GM12865 (cell line): ENCODE measurements around the gene LCP2.
"Not testable (repeated sequence)": the region's sequence is repeated elsewhere in the genome, so short reads cannot be mapped to it uniquely, and the experiment has no call there.

Source experiments
- DNase-seq: peaks from one replicate; pipeline ENCODE4 v3.0.0; 2010; ENCODE audit warnings: low read depth
- H3K4me3 ChIP-seq: 2 replicates; pipeline ENCODE4 v1.5.1; 2011; ENCODE audit warnings: mild to moderate bottlenecking, low read depth, low read length, control low read depth
- CTCF ChIP-seq: IDR thresholded peaks from 2 replicates; pipeline ENCODE4 v1.5.1; 2011; ENCODE audit warnings: low read length, control low read depth, low read depth, inconsistent platforms; ENCODE audit not compliant: insufficient read depth; ENCODE audit errors: missing control alignments

LCP2 gene

GRCh38 chr5:170246126-170246870, 51.3 kb downstream of the LCP2 start:
- DNase-seq, result no peak
- no peak for TF ChIP-seq CTCF
- no peak overlapping the region for H3K4me3 ChIP-seq

- not testable (repeated sequence) for DNase-seq, H3K4me3 ChIP-seq
Observed at GRCh38 chr5:170245436-170245835, 52.1 kb downstream of the LCP2 start.

GRCh38 chr5:170238456-170239196, 59.0 kb downstream of the LCP2 start:
- no peak for TF ChIP-seq CTCF
- H3K4me3 ChIP-seq, result no peak overlapping the region
- no peak for DNase-seq

- DNase-seq, result no peak
- no peak for TF ChIP-seq CTCF
- H3K4me3 ChIP-seq, result no peak overlapping the region
Observed at GRCh38 chr5:170235876-170236864, 61.4 kb downstream of the LCP2 start.

GRCh38 chr5:170233358-170233892, 64.2 kb downstream of the LCP2 start:
- no peak for DNase-seq

GRCh38 chr5:170232786-170233185, 64.8 kb downstream of the LCP2 start, which contains the start of gene C5orf58:
C5orf58 (plus strand) TSS chr5:170232985; CDS start chr5:170234977, 1,992 bp downstream.
- DNase-seq, result no peak
- H3K4me3 ChIP-seq, result no peak within 1 kb of the TSS
- no peak for TF ChIP-seq CTCF

More at GRCh38 chr5:170233358-170233892, 64.2 kb downstream of the LCP2 start:
- no peak for TF ChIP-seq CTCF
- H3K4me3 ChIP-seq, result no peak overlapping the region
